GM12891 (cell line): ENCODE measurements around the gene FABP6.

Experiments
- POLR2A ChIP-seq: IDR thresholded peaks from 2 replicates; pipeline ENCODE4 v1.6.1; 2011; ENCODE audit warnings: low read depth, low read length, control low read depth
- TAF1 ChIP-seq: IDR thresholded peaks from 2 replicates; pipeline ENCODE4 v1.6.1; 2011; ENCODE audit warnings: low read depth, low read length, control low read depth

DNA sequence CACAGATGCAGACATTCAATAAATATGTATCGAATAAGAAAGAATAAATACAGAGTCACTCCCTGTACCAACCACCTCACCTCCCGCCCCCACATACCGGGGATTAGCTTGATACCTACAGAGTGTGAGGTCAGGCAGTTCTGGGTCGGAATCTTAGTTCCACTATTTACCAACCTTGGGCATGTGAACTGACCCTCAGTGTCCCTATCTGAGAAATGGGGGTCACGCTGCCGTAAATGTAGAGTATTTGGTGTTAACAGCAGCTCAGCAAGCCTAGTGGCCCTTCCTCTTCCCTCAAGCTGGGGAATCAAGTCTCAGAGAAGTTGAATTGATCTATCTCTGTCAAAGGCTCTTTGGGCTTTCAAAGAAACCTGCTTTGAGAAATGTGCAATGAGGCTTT lies 57.6 kb downstream of the FABP6 start:
- no peak for TF ChIP-seq TAF1
- no peak for TF ChIP-seq POLR2A
